Endothelial cell of umbilical vein (primary cell): Measurements from ENCODE around the gene PLEKHD1. TPM values are rescaled to one million over a fixed set of nuclear protein-coding genes. Genes with fewer than 3 reads are reported as not detected.

Experiments used
- BruUV-seq: library from RNA; stranded (reverse); fragments of 400-500 nt; replicated peaks from 2 replicates; lab custom pipeline; 2021; lab: Mats Ljungman, UMichigan
- CTCF ChIA-PET: fragments of 300-600, 350-600 bp; sonication (Branson Sonifier 250); formaldehyde crosslinking; loops from one replicate; lab custom pipeline; 2021; ENCODE audit warnings: antibody characterized with exemption, inconsistent platforms; lab: Charles Lee
- POLR2A ChIA-PET: fragments of 300-600, 350-600 bp; sonication (Branson Sonifier 250); formaldehyde crosslinking; loops from one replicate; lab custom pipeline; 2021; ENCODE audit warnings: antibody characterized with exemption, inconsistent platforms; lab: Charles Lee
- DNase-seq: peaks from one replicate; pipeline ENCODE4 v3.0.0-alpha.2; 2011; ENCODE audit warnings: low read depth, low spot score
- FAIRE-seq: peaks from 2 replicates; lab custom pipeline; 2011; peaks lifted over from hg19 to GRCh38; lab: Jason Lieb, UNC
- H2AFZ ChIP-seq: 2 replicates; pipeline ENCODE4 v1.6.0; 2012; ENCODE audit warnings: low read depth, low read length, control low read depth, inconsistent platforms
- H3K27ac ChIP-seq: 2 replicates; pipeline ENCODE4 v1.5.1; 2011; ENCODE audit warnings: low read depth, mild to moderate bottlenecking, control low read depth, low read length, moderate library complexity; ENCODE audit not compliant: insufficient read depth
- H3K27me3 ChIP-seq, 2 experiments: 2 replicates each; pipeline versions ENCODE4 v1.6.0 to v1.6.1; 2011; ENCODE audit warnings: low read length in 2 of 2, mixed read lengths in 1 of 2; ENCODE audit not compliant: control insufficient read depth in 2 of 2, insufficient read depth in 2 of 2
- H3K36me3 ChIP-seq, 2 experiments: 2 replicates in 1 of 2; 3 replicates in 1 of 2; pipeline ENCODE4 v1.5.1; 2011; ENCODE audit warnings: low read length in 2 of 2, mild to moderate bottlenecking in 1 of 2, moderate library complexity in 1 of 2; ENCODE audit not compliant: control insufficient read depth in 2 of 2, insufficient read depth in 2 of 2; ENCODE audit errors: extremely low read depth in 1 of 2
- H3K4me1 ChIP-seq: 3 replicates; pipeline ENCODE4 v1.5.1; 2011; ENCODE audit warnings: mild to moderate bottlenecking, low read length; ENCODE audit not compliant: control insufficient read depth, insufficient read depth; ENCODE audit errors: extremely low read depth
- H3K4me2 ChIP-seq: 2 replicates; pipeline ENCODE4 v1.6.1; 2011; ENCODE audit warnings: low read length, control low read depth, mixed read lengths; ENCODE audit not compliant: insufficient read depth
- H3K4me3 ChIP-seq, 3 experiments: fragments of 200-600 bp in 1 of 3; sonication (generic), shearing (Covaris generic) in 1 of 3; replicated peaks in 1 of 3; 2 replicates each; pipeline ENCODE4 v1.5.1; 2011 to 2016; ENCODE audit warnings: control low read depth in 3 of 3, low read length in 3 of 3, mild to moderate bottlenecking in 2 of 3, inconsistent platforms in 1 of 3, low read depth in 1 of 3, moderate library complexity in 1 of 3; ENCODE audit not compliant: insufficient read depth in 1 of 3
- H3K79me2 ChIP-seq: 2 replicates; pipeline ENCODE4 v1.6.0; 2012; ENCODE audit warnings: low read length, inconsistent platforms; ENCODE audit not compliant: control insufficient read depth, insufficient read depth
- H3K9ac ChIP-seq: replicated peaks from 2 replicates; pipeline ENCODE3; 2011; ENCODE audit warnings: low read length, control low read depth; ENCODE audit not compliant: insufficient read depth; ENCODE audit errors: extremely low read depth
- H3K9me1 ChIP-seq: replicated peaks from 3 replicates; pipeline ENCODE4 v1.6.0; 2011; ENCODE audit warnings: mild to moderate bottlenecking, low read length; ENCODE audit not compliant: control insufficient read depth, insufficient read depth; ENCODE audit errors: extremely low read depth
- H3K9me3 ChIP-seq: replicated peaks from 2 replicates; pipeline ENCODE4 v1.5.1; 2012; ENCODE audit warnings: low read length, inconsistent platforms; ENCODE audit not compliant: control insufficient read depth, insufficient read depth
- H4K20me1 ChIP-seq: replicated peaks from 2 replicates; pipeline ENCODE3; 2011; ENCODE audit warnings: mild to moderate bottlenecking, low read length; ENCODE audit not compliant: control insufficient read depth, insufficient read depth; ENCODE audit errors: extremely low read depth
- CTCF ChIP-seq, 2 donors: IDR thresholded peaks; 1 replicate in 1 of 2; 2 replicates in 1 of 2; pipeline ENCODE4 v1.5.1; 2011; ENCODE audit warnings: low read length in 2 of 2, mild to moderate bottlenecking in 2 of 2, moderate library complexity in 2 of 2, control low read depth in 1 of 2, inconsistent platforms in 1 of 2, low read depth in 1 of 2; ENCODE audit not compliant: insufficient read depth in 1 of 2; ENCODE audit errors: extremely low read depth in 1 of 2
- EZH2 ChIP-seq: IDR thresholded peaks from 2 replicates; pipeline ENCODE4 v1.6.1; 2012; ENCODE audit warnings: borderline replicate concordance, low read depth, mild to moderate bottlenecking, moderate library complexity, low read length, inconsistent platforms; ENCODE audit not compliant: severe bottlenecking
- FOS ChIP-seq: IDR thresholded peaks from 2 replicates; pipeline ENCODE4 v1.6.1; 2011; ENCODE audit warnings: mild to moderate bottlenecking, low read length, moderate library complexity, borderline replicate concordance; ENCODE audit not compliant: insufficient read depth
- JUN ChIP-seq: IDR thresholded peaks from 2 replicates; pipeline ENCODE4 v1.6.1; 2011; ENCODE audit warnings: borderline replicate concordance, low read depth; ENCODE audit not compliant: insufficient read length, insufficient read depth
- POLR2AphosphoS5 ChIP-seq: IDR thresholded peaks from 2 replicates; pipeline ENCODE4 v1.6.1; 2012; ENCODE audit warnings: low read depth, mild to moderate bottlenecking, control low read depth, low read length, moderate library complexity; ENCODE audit not compliant: insufficient read depth
- dilution Hi-C: fragments of 300-500 bp; cut with MboI; formaldehyde crosslinking; loops from one replicate; pipeline ENCODE4 v1.15.0; 2019; ENCODE audit warnings: low sequenced_read_pairs; ENCODE audit not compliant: extremely low pct_ligation_motif_present
- intact Hi-C: fragments of 100-400 bp; cut with micrococcal nuclease; formaldehyde crosslinking; loops from one replicate; pipeline ENCODE4 v1.10.0; 2022
- polyA plus RNA-seq, 4 experiments: library from polyadenylated mRNA; depleted of rRNA in 3 of 4; stranded (reverse) in 3 of 4; unstranded in 1 of 4; fragments of >200 nt; gene quantifications; 2 replicates each; pipeline versions ENCODE4 v1.2.1 to v1.2.3, GENCODE V29; 2011 to 2012; ENCODE audit warnings: missing spikeins in 1 of 4
- total RNA-seq: library from RNA; stranded (reverse); gene quantifications from 2 replicates; pipeline ENCODE4 v1.2.3, GENCODE V29; 2021

PLEKHD1 gene
- total and polyA plus RNA-seq, 2 donors (not counting 3 experiments of a cell fraction or from before 2014, with no cell fraction given): 0.01 TPM; not detected in 1

DNA sequence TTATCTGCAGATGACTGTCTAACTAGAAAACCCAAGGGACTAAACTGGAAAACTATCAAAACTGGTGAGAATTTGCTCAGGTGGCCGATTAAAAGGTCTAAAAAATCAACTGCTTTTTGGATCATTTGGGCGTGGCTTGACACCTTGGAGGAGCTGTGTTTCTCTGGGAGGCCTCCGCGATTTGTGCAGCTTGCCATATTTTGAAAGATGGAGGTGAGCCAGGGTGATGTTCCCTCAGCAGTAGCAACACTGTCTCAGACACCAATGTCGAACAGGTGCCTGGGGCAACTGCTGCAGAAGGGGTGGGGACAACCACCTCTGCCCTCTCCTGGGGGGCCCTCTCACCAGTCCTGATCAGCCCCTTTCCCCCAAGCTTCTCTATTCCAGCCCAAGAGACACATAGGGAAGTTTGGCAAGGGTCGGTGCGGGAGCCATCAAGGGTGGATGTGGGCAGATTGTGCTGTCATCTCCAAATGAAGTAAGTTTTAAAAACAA is 86.4 kb downstream of the PLEKHD1 start:
- Histone ChIP-seq H4K20me1 (no peaks in the 10 kb centered on the region), H3K79me2 (no peaks in the 10 kb centered on the region), H3K4me3 (no peak overlapping the region), H3K9me1 (no peaks in the 10 kb centered on the region), H3K9ac (no peak overlapping the region), H3K27me3 (peaks cover 66 to 82% of the 10 kb centered on the region in 2 experiments), H3K4me2 (no peak overlapping the region), H3K4me1 (peaks cover 9% of the 10 kb centered on the region), H3K9me3 (no peaks in the 10 kb centered on the region), H2AFZ (no peak overlapping the region), H3K36me3 (no peaks in the 10 kb centered on the region), H3K27ac (no peak overlapping the region)
- DNase-seq (no peak), FAIRE-seq (no peak)
- BruUV-seq: no TSS peak
- TF ChIP-seq EZH2 (no peak), CTCF (IDR thresholded peaks at IDR 0.05; ENCODE audit: extremely low read depth in 1 of 2, insufficient read depth in 1 of 2, low read depth in 1 of 2, low read length in 2 of 2) (no peak), POLR2AphosphoS5 (no peak), JUN (no peak), FOS (no peak)
- intact Hi-C loops: no loop called here
- POLR2A ChIA-PET: no interaction called here
- CTCF ChIA-PET: interaction anchor here (0.9 to 2.8 kb wide), 4 partner anchors 8 to 35 kb away, joined by 3 to 14 read pairs (median 8); no protein-coding TSS in a partner anchor
- dilution Hi-C loops: no loop called here
